Large intestine (tissue), 3 donors: ENCODE results near the gene CA10. TPM values are rescaled to one million over a fixed set of nuclear protein-coding genes. Genes with fewer than 3 reads are reported as not detected.

Experiments used
- DNase-seq, 2 donors: peaks; one replicate each; pipeline versions ENCODE4 v3.0.0 to v3.0.0-alpha.2; 2013
- H3K27ac ChIP-seq: one replicate; pipeline ENCODE4 v1.5.1; 2013; ENCODE audit warnings: low read length
- H3K27me3 ChIP-seq: 2 replicates; pipeline ENCODE4 v1.6.1; 2013; ENCODE audit warnings: low read length; ENCODE audit not compliant: control insufficient read depth, insufficient read depth
- H3K36me3 ChIP-seq: 2 replicates; pipeline ENCODE4 v1.6.1; 2013; ENCODE audit warnings: low read length; ENCODE audit not compliant: control insufficient read depth, insufficient read depth
- H3K4me1 ChIP-seq: one replicate; pipeline ENCODE4 v1.6.1; 2013; ENCODE audit warnings: low read length; ENCODE audit not compliant: control insufficient read depth, insufficient read depth
- H3K4me3 ChIP-seq: one replicate; pipeline ENCODE4 v1.5.1; 2013; ENCODE audit warnings: low read length
- H3K9me3 ChIP-seq: one replicate; pipeline ENCODE4 v1.6.1; 2013; ENCODE audit warnings: mild to moderate bottlenecking, low read depth, low read length, moderate library complexity; ENCODE audit not compliant: control insufficient read depth
- WGBS: methylation state at CpG from one replicate; pipeline ENCODE4 v1.1.5; 2013; ENCODE audit warnings: low lambda C conversion rate; ENCODE audit not compliant: insufficient coverage; 5-methylcytosine and 5-hydroxymethylcytosine counted together
- polyA plus RNA-seq: library from polyadenylated mRNA; unstranded; fragments of 120-200 nt; gene quantifications from one replicate; pipeline ENCODE4 v1.2.1, GENCODE V29; 2013

The CA10 gene
- polyA plus RNA-seq, 1 donor, result 1.2 TPM

DNA sequence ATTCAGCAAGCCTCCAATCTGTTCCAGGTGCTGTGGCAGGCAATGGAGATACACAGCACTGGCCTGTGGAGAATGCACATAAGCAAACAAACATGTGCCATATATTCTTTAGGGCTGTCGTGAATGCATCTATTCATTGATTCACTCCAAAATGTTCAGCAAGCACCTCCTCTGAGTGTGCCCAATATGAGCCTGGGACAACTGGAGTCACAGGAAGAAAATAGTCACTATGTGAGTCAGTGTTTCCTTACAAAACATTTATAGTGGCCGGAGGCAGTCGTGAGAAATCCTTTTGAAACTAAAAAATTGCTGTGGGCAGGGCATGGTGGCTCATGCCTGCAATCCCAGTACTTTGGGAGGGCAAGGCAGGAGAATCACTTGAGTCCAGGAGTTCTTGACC, 310.1 kb downstream of the CA10 start:
- DNase-seq, result no peak
- H3K36me3 ChIP-seq, result no peaks in the 10 kb centered on the region
- no peaks in the 10 kb centered on the region for H3K27me3 ChIP-seq
- H3K27ac ChIP-seq, result no peak overlapping the region
- H3K9me3 ChIP-seq, result no peaks in the 10 kb centered on the region
- no CpG with 5 or more reads among the region's 3 CpGs for WGBS
- no peaks in the 10 kb centered on the region for H3K4me1 ChIP-seq
- no peak overlapping the region for H3K4me3 ChIP-seq

DNA sequence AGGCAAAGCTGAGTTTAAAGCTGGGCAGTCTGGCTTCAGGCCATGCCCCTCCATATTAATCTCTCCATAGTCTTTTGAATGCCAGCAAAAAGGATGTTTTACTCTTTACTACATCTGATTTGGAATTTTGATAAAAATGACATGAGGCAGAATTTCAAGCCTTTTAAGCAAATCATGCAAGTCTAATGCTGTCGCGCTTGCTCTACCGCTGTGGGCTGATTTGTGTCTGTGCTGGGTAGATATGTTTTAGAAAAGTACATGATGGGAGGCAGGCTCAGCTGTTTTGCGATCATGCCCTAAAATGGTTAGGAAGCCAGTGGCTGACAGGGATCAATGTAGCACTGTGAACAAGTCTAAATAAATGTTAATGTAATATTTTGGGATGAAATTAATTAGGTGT, 311.9 kb downstream of the CA10 start:
- Histone ChIP-seq H3K4me1 (no peaks in the 10 kb centered on the region), H3K27me3 (no peaks in the 10 kb centered on the region), H3K9me3 (no peaks in the 10 kb centered on the region), H3K4me3 (no peak overlapping the region), H3K27ac (no peak overlapping the region), H3K36me3 (no peaks in the 10 kb centered on the region)
- DNase-seq, result no peak
- no CpG with 5 or more reads among the region's 4 CpGs for WGBS

DNA sequence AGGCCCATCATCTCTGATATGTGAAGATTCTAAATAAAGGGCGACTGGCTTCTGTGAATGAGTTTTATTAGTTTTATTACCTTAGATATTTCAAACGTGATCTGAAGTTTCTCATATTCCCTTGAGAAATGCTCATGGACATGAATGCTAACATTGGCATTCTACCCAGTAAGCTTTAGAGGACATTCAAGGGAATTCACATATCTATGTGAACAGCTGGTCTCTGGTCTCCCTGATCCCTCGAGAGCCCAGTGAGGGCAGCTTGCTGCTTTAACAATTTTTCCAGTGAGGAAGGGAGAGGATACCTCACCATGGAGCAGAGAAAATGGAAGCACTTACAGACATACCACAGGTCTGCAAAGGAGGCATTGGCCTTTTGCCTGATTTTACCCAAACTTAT, 312.7 kb downstream of the CA10 start:
- no peaks in the 10 kb centered on the region for H3K9me3 ChIP-seq
- no peak overlapping the region for H3K27ac ChIP-seq
- H3K27me3 ChIP-seq, result no peaks in the 10 kb centered on the region
- H3K4me1 ChIP-seq, result no peaks in the 10 kb centered on the region
- no CpG with 5 or more reads among the region's 3 CpGs for WGBS
- DNase-seq, result no peak
- no peak overlapping the region for H3K4me3 ChIP-seq
- no peaks in the 10 kb centered on the region for H3K36me3 ChIP-seq

DNA sequence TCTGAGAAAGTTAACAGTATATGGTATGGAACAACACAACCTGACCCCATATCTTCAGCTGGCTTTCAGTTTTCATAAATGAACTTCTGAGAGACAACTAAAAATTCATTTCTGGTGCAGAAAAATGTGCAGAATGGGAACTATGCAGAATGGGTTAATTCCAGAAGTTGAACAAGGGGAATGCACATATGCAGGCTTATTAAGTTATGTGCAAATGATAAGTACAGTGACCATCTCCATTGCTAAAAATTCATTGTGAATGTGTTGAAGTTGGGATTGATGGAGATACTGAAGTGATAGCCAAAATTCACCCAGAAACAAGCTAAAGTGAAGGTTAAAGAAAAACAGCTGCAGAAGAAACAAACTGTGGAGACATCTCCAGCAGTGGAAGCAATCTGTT, 315.8 kb downstream of the CA10 start:
- Histone ChIP-seq H3K27ac (no peak overlapping the region), H3K4me3 (no peak overlapping the region), H3K36me3 (no peaks in the 10 kb centered on the region), H3K27me3 (no peaks in the 10 kb centered on the region), H3K9me3 (no peaks in the 10 kb centered on the region), H3K4me1 (no peaks in the 10 kb centered on the region)
- no peak for DNase-seq

DNA sequence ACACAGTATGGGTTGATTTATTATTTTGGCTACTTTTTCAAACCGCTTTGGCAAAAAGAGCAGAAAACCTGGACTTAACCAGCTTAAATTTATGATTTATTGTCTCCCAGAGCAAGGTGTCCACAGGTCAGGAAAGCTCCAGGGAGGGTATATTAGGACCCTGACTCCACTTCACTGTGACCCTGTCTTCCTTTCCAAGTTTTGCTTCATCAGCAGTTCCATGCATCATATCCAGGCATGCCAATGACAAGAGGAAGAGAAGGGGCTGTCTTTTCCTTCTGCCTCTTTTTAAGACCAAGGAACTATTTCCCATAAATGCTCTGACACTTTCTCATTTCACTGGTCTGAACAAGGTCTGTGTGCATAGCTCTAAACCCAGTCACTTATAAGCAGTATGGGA, 316.8 kb downstream of the CA10 start:
- Histone ChIP-seq H3K4me1 (no peaks in the 10 kb centered on the region), H3K27ac (no peak overlapping the region), H3K9me3 (no peaks in the 10 kb centered on the region), H3K36me3 (no peaks in the 10 kb centered on the region), H3K27me3 (no peaks in the 10 kb centered on the region), H3K4me3 (no peak overlapping the region)
- DNase-seq, result no peak
- no CpG with 5 or more reads among the region's 1 CpG for WGBS

DNA sequence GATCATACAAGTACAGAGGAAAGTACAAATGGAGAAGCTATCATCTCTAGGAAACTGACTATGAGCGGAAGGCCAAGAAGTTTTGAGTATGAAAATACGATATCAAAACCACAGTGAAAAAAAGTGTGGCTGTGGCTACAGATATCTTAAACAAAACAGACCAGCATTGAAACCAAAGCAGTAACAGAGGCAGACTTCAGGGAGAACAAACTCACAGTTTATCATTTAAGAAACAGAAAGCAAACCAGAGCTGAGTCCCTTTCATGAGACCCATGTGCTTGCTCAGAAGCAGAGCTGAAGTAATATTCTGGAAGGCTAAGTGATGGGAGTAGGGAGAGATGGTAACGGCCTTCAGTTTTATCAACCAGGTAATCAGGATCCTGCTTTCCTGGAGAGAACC, 317.8 kb downstream of the CA10 start:
- no peaks in the 10 kb centered on the region for H3K9me3 ChIP-seq
- no peak overlapping the region for H3K4me3 ChIP-seq
- no peak for DNase-seq
- H3K36me3 ChIP-seq, result no peaks in the 10 kb centered on the region
- H3K27me3 ChIP-seq, result no peaks in the 10 kb centered on the region
- 100% methylated on average over 1 of the region's 3 CpGs for WGBS
- H3K27ac ChIP-seq, result no peak overlapping the region
- no peaks in the 10 kb centered on the region for H3K4me1 ChIP-seq

DNA sequence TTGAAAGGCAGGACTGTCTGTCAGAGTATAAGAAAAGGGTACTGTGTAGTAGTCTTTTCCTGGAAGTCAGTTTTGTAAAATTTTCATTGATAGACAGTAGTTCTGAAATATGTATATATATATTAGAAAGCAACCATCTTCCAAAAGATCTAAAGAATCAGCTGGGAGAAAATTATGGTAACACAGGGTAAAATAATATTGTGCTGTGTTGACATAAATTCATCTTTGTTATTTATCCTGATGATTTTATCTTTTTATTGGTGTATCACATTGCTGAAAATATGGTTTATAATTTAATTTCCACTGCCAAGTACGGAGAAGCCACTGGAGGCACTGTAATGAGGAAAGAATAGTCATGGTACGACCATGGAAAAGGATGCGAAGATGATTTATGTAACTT, 324.9 kb downstream of the CA10 start:
- Histone ChIP-seq H3K36me3 (no peaks in the 10 kb centered on the region), H3K27me3 (no peaks in the 10 kb centered on the region), H3K4me3 (no peak overlapping the region), H3K9me3 (no peaks in the 10 kb centered on the region), H3K27ac (no peak overlapping the region), H3K4me1 (no peaks in the 10 kb centered on the region)
- WGBS, result 86% methylated on average over 1 of the region's 3 CpGs
- no peak for DNase-seq

DNA sequence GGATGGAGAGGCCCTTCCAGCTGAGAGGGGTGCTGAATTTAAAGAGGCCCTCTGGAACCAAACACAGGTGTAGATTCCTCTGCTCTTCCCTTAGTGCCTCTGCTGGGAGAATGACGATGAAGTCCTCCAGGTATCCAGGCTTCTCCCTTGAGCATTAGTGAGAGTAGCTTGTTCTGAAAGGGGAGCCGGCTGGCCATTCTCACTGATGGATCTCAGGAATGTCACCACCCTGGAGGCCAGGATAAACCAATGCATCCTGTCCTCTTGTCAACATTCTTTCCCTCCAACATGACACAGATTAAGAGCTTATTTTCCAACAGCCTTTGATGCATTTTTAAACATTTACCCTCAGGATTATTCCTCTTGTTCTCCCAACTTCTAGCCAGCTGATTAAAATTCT, 325.5 kb downstream of the CA10 start:
- WGBS, result no CpG with 5 or more reads among the region's 2 CpGs
- H3K4me3 ChIP-seq, result no peak overlapping the region
- no peaks in the 10 kb centered on the region for H3K36me3 ChIP-seq
- H3K27me3 ChIP-seq, result no peaks in the 10 kb centered on the region
- no peaks in the 10 kb centered on the region for H3K4me1 ChIP-seq
- no peak overlapping the region for H3K27ac ChIP-seq
- no peak for DNase-seq
- no peaks in the 10 kb centered on the region for H3K9me3 ChIP-seq

DNA sequence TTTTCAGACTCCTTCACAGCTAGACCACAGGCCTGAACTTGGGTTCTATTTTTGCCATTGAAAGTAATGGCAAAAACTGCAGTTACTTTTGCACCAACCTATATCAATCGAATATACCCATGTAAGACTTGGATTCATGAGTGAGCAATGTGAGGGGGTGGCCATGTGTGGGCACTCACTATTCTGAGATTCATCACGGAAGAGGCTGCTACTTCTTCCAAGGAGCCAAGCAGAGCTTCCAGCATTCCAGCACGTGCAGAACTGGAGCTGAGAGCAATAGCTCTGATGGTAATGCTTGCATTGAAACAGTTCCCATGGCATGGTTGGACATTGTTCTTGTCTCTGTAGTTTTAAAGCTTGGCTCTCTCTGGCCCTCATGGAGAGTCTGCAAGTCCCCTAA, 327.6 kb downstream of the CA10 start:
- H3K4me1 ChIP-seq, result no peaks in the 10 kb centered on the region
- no peak for DNase-seq
- no peak overlapping the region for H3K4me3 ChIP-seq
- no CpG with 5 or more reads among the region's 3 CpGs for WGBS
- no peaks in the 10 kb centered on the region for H3K27me3 ChIP-seq
- no peaks in the 10 kb centered on the region for H3K9me3 ChIP-seq
- no peaks in the 10 kb centered on the region for H3K36me3 ChIP-seq
- no peak overlapping the region for H3K27ac ChIP-seq

DNA sequence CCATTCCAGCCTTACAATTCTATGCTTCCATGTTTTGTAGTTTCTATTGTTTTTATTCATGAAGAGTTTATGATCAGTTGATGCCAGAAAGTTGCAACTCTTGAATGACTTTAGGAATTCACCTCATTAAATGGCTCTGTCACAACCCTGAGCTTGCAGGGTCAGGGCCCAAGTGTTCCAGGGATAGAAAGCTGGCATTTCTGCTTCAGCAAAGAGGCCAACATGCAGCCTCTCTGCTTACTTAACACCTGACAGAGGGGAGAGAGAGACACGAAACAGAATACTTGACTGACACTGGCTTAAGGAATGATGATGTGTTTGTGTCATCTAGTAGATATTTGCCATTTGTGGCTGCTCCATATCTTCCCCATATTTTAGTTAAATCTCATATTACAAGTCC, 328.1 kb downstream of the CA10 start:
- Histone ChIP-seq H3K4me1 (no peaks in the 10 kb centered on the region), H3K4me3 (no peak overlapping the region), H3K27me3 (no peaks in the 10 kb centered on the region), H3K36me3 (no peaks in the 10 kb centered on the region), H3K27ac (no peak overlapping the region), H3K9me3 (no peaks in the 10 kb centered on the region)
- DNase-seq, result no peak
- 60% methylated on average over 1 of the region's 1 CpG for WGBS

DNA sequence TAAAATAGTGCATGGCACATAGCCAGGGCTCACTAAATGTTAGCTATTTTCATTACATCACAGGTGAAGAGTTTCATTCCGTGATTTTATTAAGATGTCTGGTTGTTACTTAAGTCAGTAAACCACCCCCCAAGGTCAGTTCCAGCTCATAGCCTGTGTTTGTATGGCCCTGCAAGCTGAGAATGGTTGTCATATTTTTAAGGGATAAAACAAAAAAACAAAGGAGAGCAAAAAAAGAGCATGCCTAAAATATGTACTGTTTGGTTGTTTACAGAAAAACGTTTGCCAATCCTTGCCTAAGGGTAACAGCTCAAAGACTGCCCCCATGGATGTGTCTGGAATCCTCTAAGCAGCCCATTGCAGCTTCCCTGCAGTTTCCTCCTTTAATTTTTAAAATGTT, 329.6 kb downstream of the CA10 start:
- Histone ChIP-seq H3K4me1 (no peaks in the 10 kb centered on the region), H3K4me3 (no peak overlapping the region), H3K27me3 (no peaks in the 10 kb centered on the region), H3K36me3 (no peaks in the 10 kb centered on the region), H3K9me3 (no peaks in the 10 kb centered on the region), H3K27ac (no peak overlapping the region)
- 83% methylated on average over 1 of the region's 2 CpGs for WGBS
- no peak for DNase-seq
